WTC11 (cell line): ENCODE results near the gene MTARC1. TPM values are rescaled to one million over a fixed set of nuclear protein-coding genes. Genes with fewer than 3 reads are reported as not detected.

Experiments used
- ATAC-seq: fragments of 200-7000 bp; cut with Tn5 transposase; 2 replicates; pipeline ENCODE4 v1.10.0; 2021; ENCODE audit warnings: mild to moderate bottlenecking, moderate library complexity
- CTCF ChIA-PET: fragments of 300-600 bp; sonication (Branson Sonifier 250); formaldehyde crosslinking; loops from one replicate; lab custom pipeline; 2021; ENCODE audit warnings: antibody characterized with exemption; lab: Charles Lee
- POLR2A ChIA-PET: fragments of 350-600 bp; sonication (Branson Sonifier 250); formaldehyde crosslinking; loops from one replicate; lab custom pipeline; 2021; ENCODE audit warnings: antibody characterized with exemption; lab: Charles Lee
- DNase-seq: peaks from one replicate; pipeline ENCODE4 v3.0.0; 2021; ENCODE audit warnings: low spot score
- H3K27ac Mint-ChIP-seq: 2 replicates; pipeline ENCODE4 v1.8.0; 2021; ENCODE audit warnings: mixed read lengths
- H3K27me3 Mint-ChIP-seq: 2 replicates; pipeline ENCODE4 v1.8.0; 2021; ENCODE audit warnings: low read depth, mild to moderate bottlenecking, moderate library complexity, mixed read lengths
- H3K36me3 Mint-ChIP-seq: 2 replicates; pipeline ENCODE4 v1.8.0; 2021; ENCODE audit warnings: mixed read lengths
- H3K4me1 Mint-ChIP-seq: 2 replicates; pipeline ENCODE4 v1.8.0; 2022; ENCODE audit warnings: mixed read lengths
- H3K4me3 Mint-ChIP-seq: 2 replicates; pipeline ENCODE4 v1.8.0; 2021; ENCODE audit warnings: mild to moderate bottlenecking, moderate library complexity, mixed read lengths
- H3K9me3 Mint-ChIP-seq: 2 replicates; pipeline ENCODE4 v1.8.0; 2021; ENCODE audit warnings: mixed read lengths
- CDX4 ChIP-seq: fragments of 250-450 bp; sonication (Bioruptor Pico); IDR thresholded peaks from 2 replicates; pipeline ENCODE4 v1.9.0; 2021; ENCODE audit warnings: moderate library complexity, mild to moderate bottlenecking, inconsistent platforms, borderline replicate concordance
- CREM ChIP-seq: sonication (generic); formaldehyde crosslinking; IDR thresholded peaks from 2 replicates; pipeline ENCODE4 v1.8.1; 2022; ENCODE audit warnings: mild to moderate bottlenecking, missing genetic modification reagents, moderate library complexity
- E2F1 ChIP-seq: sonication (generic); formaldehyde crosslinking; IDR thresholded peaks from 2 replicates; pipeline ENCODE4 v1.8.0; 2022; ENCODE audit warnings: mild to moderate bottlenecking, missing genetic modification reagents
- E2F4 ChIP-seq: sonication (generic); formaldehyde crosslinking; IDR thresholded peaks from 2 replicates; pipeline ENCODE4 v1.8.1; 2022; ENCODE audit warnings: low read depth, mild to moderate bottlenecking, moderate library complexity, missing genetic modification reagents, borderline replicate concordance
- ETV6 ChIP-seq: sonication (generic); formaldehyde crosslinking; IDR thresholded peaks from 2 replicates; pipeline ENCODE4 v1.8.1; 2022; ENCODE audit warnings: mild to moderate bottlenecking, missing genetic modification reagents
- FOXK1 ChIP-seq: sonication (generic); formaldehyde crosslinking; IDR thresholded peaks from 2 replicates; pipeline ENCODE4 v1.8.0; 2022; ENCODE audit warnings: mild to moderate bottlenecking, moderate library complexity, missing genetic modification reagents
- FOXP1 ChIP-seq: sonication (generic); formaldehyde crosslinking; IDR thresholded peaks from 2 replicates; pipeline ENCODE4 v1.8.0; 2022; ENCODE audit warnings: missing genetic modification reagents, mild to moderate bottlenecking, moderate library complexity, borderline replicate concordance
- GTF2I ChIP-seq: fragments of 250-450 bp; sonication (Bioruptor Pico); conservative IDR thresholded peaks from 2 replicates; pipeline ENCODE4 v1.4.0; 2021; ENCODE audit warnings: mild to moderate bottlenecking
- HMGA2 ChIP-seq: fragments of 250-450 bp; sonication (Bioruptor Pico); IDR thresholded peaks from 2 replicates; pipeline ENCODE4 v1.4.0; 2021; ENCODE audit warnings: mild to moderate bottlenecking, moderate library complexity
- IRF2 ChIP-seq: sonication (generic); formaldehyde crosslinking; IDR thresholded peaks from 2 replicates; pipeline ENCODE4 v1.8.0; 2022; ENCODE audit warnings: low read depth, missing genetic modification reagents, borderline replicate concordance
- JAZF1 ChIP-seq: fragments of 250-450 bp; sonication (Bioruptor Pico); IDR thresholded peaks from 2 replicates; pipeline ENCODE4 v1.9.0; 2021; ENCODE audit warnings: moderate library complexity, mild to moderate bottlenecking, inconsistent platforms
- MAX ChIP-seq: sonication (generic); formaldehyde crosslinking; IDR thresholded peaks from 2 replicates; pipeline ENCODE4 v1.8.0; 2022; ENCODE audit warnings: mild to moderate bottlenecking, missing genetic modification reagents
- MXD4 ChIP-seq: fragments of 250-450 bp; sonication (Bioruptor Pico); IDR thresholded peaks from 2 replicates; pipeline ENCODE4 v1.8.0; 2021; ENCODE audit warnings: mild to moderate bottlenecking, moderate library complexity, borderline replicate concordance
- NFATC4 ChIP-seq: fragments of 250-450 bp; sonication (Bioruptor Pico); IDR thresholded peaks from 2 replicates; pipeline ENCODE4 v1.9.0; 2021; ENCODE audit warnings: mild to moderate bottlenecking
- NR2C2 ChIP-seq: sonication (generic); formaldehyde crosslinking; IDR thresholded peaks from 2 replicates; pipeline ENCODE4 v1.8.0; 2022; ENCODE audit warnings: mild to moderate bottlenecking, missing genetic modification reagents
- OVOL2 ChIP-seq: fragments of 250-450 bp; sonication (Bioruptor Pico); IDR thresholded peaks from 2 replicates; pipeline ENCODE4 v1.9.0; 2021; ENCODE audit warnings: mild to moderate bottlenecking, borderline replicate concordance
- RORB ChIP-seq: fragments of 250-450 bp; sonication (Bioruptor Pico); IDR thresholded peaks from 2 replicates; pipeline ENCODE4 v1.9.0; 2021; ENCODE audit warnings: mild to moderate bottlenecking
- SMAD3 ChIP-seq: sonication (generic); formaldehyde crosslinking; IDR thresholded peaks from 2 replicates; pipeline ENCODE4 v1.8.0; 2022; ENCODE audit warnings: missing genetic modification reagents, mild to moderate bottlenecking, borderline replicate concordance
- SMAD4 ChIP-seq: sonication (generic); formaldehyde crosslinking; IDR thresholded peaks from 2 replicates; pipeline ENCODE4 v1.8.0; 2022; ENCODE audit warnings: mild to moderate bottlenecking, missing genetic modification reagents
- SP1 ChIP-seq: sonication (generic); formaldehyde crosslinking; conservative IDR thresholded peaks from 2 replicates; pipeline ENCODE4 v1.8.1; 2022; ENCODE audit warnings: missing genetic modification reagents
- STAT6 ChIP-seq: sonication (generic); formaldehyde crosslinking; conservative IDR thresholded peaks from 2 replicates; pipeline ENCODE4 v1.8.1; 2023; ENCODE audit warnings: mild to moderate bottlenecking, low read depth, missing genetic modification reagents, moderate library complexity
- TEAD4 ChIP-seq: sonication (generic); formaldehyde crosslinking; IDR thresholded peaks from 2 replicates; pipeline ENCODE4 v1.8.0; 2022; ENCODE audit warnings: mild to moderate bottlenecking, missing genetic modification reagents
- TP53 ChIP-seq: sonication (generic); formaldehyde crosslinking; IDR thresholded peaks from 2 replicates; pipeline ENCODE4 v1.8.1; 2023; ENCODE audit warnings: mild to moderate bottlenecking, missing genetic modification reagents
- USF1 ChIP-seq: sonication (generic); formaldehyde crosslinking; IDR thresholded peaks from 2 replicates; pipeline ENCODE4 v1.8.0; 2022; ENCODE audit warnings: mild to moderate bottlenecking, missing genetic modification reagents
- ZBTB21 ChIP-seq: sonication (generic); formaldehyde crosslinking; IDR thresholded peaks from 2 replicates; pipeline ENCODE4 v1.8.1; 2023; ENCODE audit warnings: mild to moderate bottlenecking, missing genetic modification reagents, borderline replicate concordance
- ZMAT4 ChIP-seq: fragments of 250-450 bp; sonication (Bioruptor Pico); IDR thresholded peaks from 2 replicates; pipeline ENCODE4 v1.9.0; 2021; ENCODE audit warnings: mild to moderate bottlenecking
- ZNF121 ChIP-seq: sonication (generic); formaldehyde crosslinking; IDR thresholded peaks from 2 replicates; pipeline ENCODE4 v1.8.0; 2023; ENCODE audit warnings: missing genetic modification reagents
- ZNF416 ChIP-seq: fragments of 250-450 bp; sonication (Bioruptor Pico); IDR thresholded peaks from 2 replicates; pipeline ENCODE4 v1.9.0; 2021; ENCODE audit warnings: mild to moderate bottlenecking, inconsistent platforms
- ZNF423 ChIP-seq: fragments of 250-450 bp; sonication (Bioruptor Pico); IDR thresholded peaks from 2 replicates; pipeline ENCODE4 v2.1.2; 2022; ENCODE audit warnings: mild to moderate bottlenecking, moderate library complexity
- ZNF671 ChIP-seq: fragments of 250-450 bp; sonication (Bioruptor Pico); IDR thresholded peaks from 2 replicates; pipeline ENCODE4 v1.8.0; 2021; ENCODE audit warnings: mild to moderate bottlenecking
- total RNA-seq: library from RNA; stranded (reverse); gene quantifications from 3 replicates; pipeline ENCODE4 v1.2.3, GENCODE V29; 2021

MTARC1 gene
- total RNA-seq, 1 experiment from 2014 or later: 25.8 TPM

GRCh38 chr1:220786057-220786336 lies 716 bp upstream of the MTARC1 start:
- Mint-ChIP-seq H3K9me3 (no peaks in the 10 kb centered on the region; the same call in 1 of the 2 replicates), H3K27ac (no peak overlapping the region; the same call in 1 of the 2 replicates), H3K27me3 (peaks cover 3% of the 10 kb centered on the region; the same call in 1 of the 2 replicates), H3K4me1 (peaks cover 26% of the 10 kb centered on the region), H3K36me3 (peaks cover 11% of the 10 kb centered on the region), H3K4me3 (peak overlapping the region; percentile 73)
- ATAC-seq: no peak
- no peak for DNase-seq
- TF ChIP-seq NR2C2: no peak
- TF ChIP-seq IRF2 (CRISPR knock-in tag): no peak
- no peak for TF ChIP-seq MXD4
- no peak for TF ChIP-seq E2F4 (CRISPR knock-in tag)
- TF ChIP-seq E2F1 (CRISPR knock-in tag): no peak
- TF ChIP-seq MAX: no peak
- no peak for TF ChIP-seq ZNF416 (CRISPR knock-in tag)
- TF ChIP-seq ZNF671 (CRISPR knock-in tag): no peak
- ChIA-PET CTCF (interaction anchor here (0.7 to 5.3 kb wide), 10 partner anchors 10 to 490 kb away, joined by 3 to 78 read pairs (median 8); partner anchors contain the start of genes C1orf115 and MTARC2), POLR2A (interaction anchor here (2.1 kb wide), 1 partner anchor 38 kb away, joined by 17 read pairs; the partner anchor contains the start of gene MTARC2)

GRCh38 chr1:220787069-220787619 lies 431 bp downstream of the MTARC1 start:
- H3K27me3 Mint-ChIP-seq: peaks cover 3% of the 10 kb centered on the region; the same call in 1 of the 2 replicates
- H3K4me3 Mint-ChIP-seq: peak overlapping the region; percentile 80
- DNase-seq (peak; percentile 72), ATAC-seq (peak; percentile 59)
- H3K36me3 Mint-ChIP-seq: peaks cover 15% of the 10 kb centered on the region
- peaks cover 26% of the 10 kb centered on the region for H3K4me1 Mint-ChIP-seq
- CTCF ChIA-PET: interaction anchor here (0.6 to 5.3 kb wide), 12 partner anchors 11 to 507 kb away, joined by 3 to 78 read pairs (median 6); partner anchors contain the start of genes HLX and MTARC2
- H3K27ac Mint-ChIP-seq: no peak overlapping the region; the same call in 1 of the 2 replicates
- no peaks in the 10 kb centered on the region; the same call in 1 of the 2 replicates for H3K9me3 Mint-ChIP-seq
- POLR2A ChIA-PET: interaction anchor here (0.8 to 2.1 kb wide), 4 partner anchors 10 to 101 kb away, joined by 4 to 17 read pairs (median 4); partner anchors contain the start of gene MTARC2
- no peak for TF ChIP-seq SMAD3
- no peak for TF ChIP-seq RORB
- TF ChIP-seq ZNF423 (CRISPR knock-in tag): no peak
- TF ChIP-seq ZNF416 (CRISPR knock-in tag): no peak
- no peak for TF ChIP-seq ZNF121 (CRISPR knock-in tag)
- TF ChIP-seq SP1 (CRISPR knock-in tag): no peak
- TF ChIP-seq CREM (CRISPR knock-in tag): 0 out of 2 replicates have a peak, but pooled peaks have one; percentile 38
- TF ChIP-seq NR2C2: no peak
- TF ChIP-seq HMGA2 (CRISPR knock-in tag): no peak
- TF ChIP-seq TP53 (CRISPR knock-in tag): no peak
- TF ChIP-seq SMAD4 (CRISPR knock-in tag): no peak
- no peak for TF ChIP-seq STAT6 (CRISPR knock-in tag)
- TF ChIP-seq USF1: peak; percentile 84
- no peak for TF ChIP-seq NFATC4 (CRISPR knock-in tag)
- TF ChIP-seq TEAD4 (CRISPR knock-in tag): no peak
- no peak for TF ChIP-seq GTF2I
- no peak for TF ChIP-seq OVOL2 (CRISPR knock-in tag)
- TF ChIP-seq MXD4: no peak
- no peak for TF ChIP-seq ZBTB21 (CRISPR knock-in tag)
- TF ChIP-seq CDX4: no peak
- TF ChIP-seq ZMAT4 (CRISPR knock-in tag): no peak
- TF ChIP-seq FOXK1 (CRISPR knock-in tag): no peak
- TF ChIP-seq FOXP1 (CRISPR knock-in tag): peak; percentile 63
- TF ChIP-seq JAZF1: no peak
- no peak for TF ChIP-seq ZNF671 (CRISPR knock-in tag)
- no peak for TF ChIP-seq ETV6 (CRISPR knock-in tag)
